HG02938 (cell line): ENCODE measurements around the gene SRGAP3.

Source experiments
- ATAC-seq: cut with Tn5 transposase; IDR thresholded peaks from one replicate; pipeline ENCODE4 v1.9.1; 2021; ENCODE audit warnings: mild to moderate bottlenecking, moderate library complexity; ENCODE audit not compliant: unreplicated experiment

The SRGAP3 gene

GRCh38 chr3:9204253-9204992, 45.0 kb downstream of the SRGAP3 start:
- no peak for ATAC-seq

DNA sequence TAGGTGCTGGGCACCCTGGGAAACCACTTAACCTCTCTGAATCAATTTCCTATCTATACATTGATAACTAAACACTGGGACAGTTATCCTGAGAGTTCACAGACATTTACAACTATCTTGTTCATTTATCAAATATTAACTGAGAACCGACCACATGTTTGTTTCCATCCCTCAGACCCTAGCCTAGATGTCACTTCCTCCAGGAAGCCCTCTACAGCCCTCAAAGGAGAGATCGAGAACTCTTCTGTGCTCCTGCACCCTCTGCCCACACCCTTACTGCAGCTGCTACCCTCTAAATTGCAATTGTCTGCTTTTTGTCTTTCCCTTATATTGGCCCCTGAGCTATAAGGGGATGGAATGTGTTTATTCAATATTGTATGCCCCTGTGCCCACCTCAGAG, 46.1 kb downstream of the SRGAP3 start:
- ATAC-seq, result no peak

DNA sequence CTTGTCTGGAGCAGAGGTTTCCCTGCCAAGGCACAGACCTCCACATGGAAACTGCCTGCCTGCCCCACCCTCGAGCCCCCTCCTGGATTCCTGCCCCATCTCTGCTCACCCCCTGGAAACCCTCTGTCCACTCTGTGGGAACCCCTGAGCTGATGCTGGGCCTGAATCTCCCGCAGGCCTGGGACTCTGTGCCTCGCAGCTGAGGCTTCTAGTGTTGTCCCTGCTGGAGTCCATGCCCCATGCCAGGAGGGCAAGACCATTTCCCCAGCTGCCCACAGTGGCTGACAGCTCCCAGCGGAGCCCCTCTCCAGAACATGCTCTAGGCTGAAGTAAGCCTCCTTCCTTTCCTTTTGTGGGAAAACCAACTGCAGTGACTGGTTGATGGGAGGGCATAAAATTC, 46.9 kb downstream of the SRGAP3 start:
- no peak for ATAC-seq

- ATAC-seq, result no peak
Observed at GRCh38 chr3:9201955-9202354, 47.5 kb downstream of the SRGAP3 start.

- no peak for ATAC-seq
Observed at GRCh38 chr3:9201266-9201665, 48.2 kb downstream of the SRGAP3 start.

GRCh38 chr3:9199775-9200174, 49.7 kb downstream of the SRGAP3 start:
- ATAC-seq, result no peak

- no peak for ATAC-seq
Observed at GRCh38 chr3:9198899-9199335, 50.5 kb downstream of the SRGAP3 start.

DNA sequence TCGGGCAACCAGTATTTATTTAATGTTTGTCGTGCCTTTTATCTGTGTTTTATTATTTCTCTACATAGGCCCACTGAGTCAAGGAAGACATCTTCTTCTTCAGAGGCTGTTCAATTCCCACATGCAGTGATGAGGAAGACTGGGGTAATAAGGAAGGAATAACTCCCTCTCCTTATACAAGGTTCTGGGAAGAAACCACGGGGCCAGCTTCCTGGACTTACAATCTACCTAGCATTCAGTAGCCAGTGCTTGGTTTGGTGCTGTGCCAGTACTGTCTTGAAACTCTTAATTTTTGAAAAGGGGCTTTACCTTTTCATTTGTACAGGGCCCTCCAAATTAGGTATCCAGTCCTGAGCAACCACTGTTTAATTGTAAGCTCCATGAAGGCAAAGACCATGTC, 51.2 kb downstream of the SRGAP3 start:
- no peak for ATAC-seq

DNA sequence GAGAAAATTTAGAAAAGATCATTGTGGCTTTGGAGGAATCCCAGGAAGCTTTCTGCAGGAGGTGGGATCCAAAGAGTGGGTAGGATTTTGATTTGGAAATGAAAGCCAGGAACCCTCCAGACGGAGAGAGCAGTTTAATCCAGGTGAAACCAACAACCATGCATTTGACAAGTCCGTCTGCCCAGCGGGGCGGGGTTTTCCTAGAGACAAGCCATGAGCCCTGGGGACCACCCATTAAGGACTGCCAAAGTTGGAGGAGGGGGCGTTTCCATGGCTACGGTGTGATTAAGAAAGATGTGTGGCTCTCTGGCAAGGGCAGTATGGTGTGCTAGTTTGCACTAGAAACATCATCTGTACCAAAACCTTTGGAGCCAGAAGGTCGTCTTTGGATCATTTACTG, 53.4 kb downstream of the SRGAP3 start:
- ATAC-seq, result no peak

- ATAC-seq, result no peak
Observed at GRCh38 chr3:9195390-9195789, 54.1 kb downstream of the SRGAP3 start.

DNA sequence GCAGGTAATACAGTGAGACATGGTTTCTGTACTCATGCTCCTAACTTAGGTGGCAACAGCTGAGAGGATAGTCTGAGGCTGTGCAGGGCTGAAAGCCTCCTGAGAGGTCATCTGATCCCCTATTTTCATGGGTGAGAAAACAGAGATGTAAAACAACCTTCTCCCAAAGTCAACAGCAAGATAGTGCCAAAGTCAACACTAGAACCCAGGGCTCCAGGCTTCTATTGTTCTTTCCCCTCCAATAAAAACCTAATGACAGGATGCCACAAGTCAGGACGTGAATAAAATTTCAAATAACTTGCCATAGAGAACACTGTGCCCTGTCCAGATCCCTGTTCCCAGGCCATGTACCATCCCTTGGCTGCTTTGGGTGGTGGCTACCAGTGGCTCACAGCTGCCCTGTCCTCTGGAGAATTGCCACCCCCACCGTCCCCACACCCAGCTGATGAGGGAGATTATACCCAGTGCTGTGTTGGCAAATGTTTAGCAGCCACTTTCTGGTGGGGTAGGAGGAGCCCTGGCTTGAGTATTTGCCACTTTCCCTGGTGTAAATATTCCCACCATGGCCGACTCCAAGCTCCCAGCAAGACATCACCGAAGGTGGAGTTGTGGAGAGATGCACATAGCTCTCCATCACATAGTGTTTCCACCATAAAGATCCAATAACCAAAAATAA, 54.8 kb downstream of the SRGAP3 start:
- no peak for ATAC-seq

- ATAC-seq, result no peak
Observed at GRCh38 chr3:9193633-9194195, 55.7 kb downstream of the SRGAP3 start.

- ATAC-seq, result no peak
Observed at GRCh38 chr3:9193211-9193610, 56.2 kb downstream of the SRGAP3 start.

DNA sequence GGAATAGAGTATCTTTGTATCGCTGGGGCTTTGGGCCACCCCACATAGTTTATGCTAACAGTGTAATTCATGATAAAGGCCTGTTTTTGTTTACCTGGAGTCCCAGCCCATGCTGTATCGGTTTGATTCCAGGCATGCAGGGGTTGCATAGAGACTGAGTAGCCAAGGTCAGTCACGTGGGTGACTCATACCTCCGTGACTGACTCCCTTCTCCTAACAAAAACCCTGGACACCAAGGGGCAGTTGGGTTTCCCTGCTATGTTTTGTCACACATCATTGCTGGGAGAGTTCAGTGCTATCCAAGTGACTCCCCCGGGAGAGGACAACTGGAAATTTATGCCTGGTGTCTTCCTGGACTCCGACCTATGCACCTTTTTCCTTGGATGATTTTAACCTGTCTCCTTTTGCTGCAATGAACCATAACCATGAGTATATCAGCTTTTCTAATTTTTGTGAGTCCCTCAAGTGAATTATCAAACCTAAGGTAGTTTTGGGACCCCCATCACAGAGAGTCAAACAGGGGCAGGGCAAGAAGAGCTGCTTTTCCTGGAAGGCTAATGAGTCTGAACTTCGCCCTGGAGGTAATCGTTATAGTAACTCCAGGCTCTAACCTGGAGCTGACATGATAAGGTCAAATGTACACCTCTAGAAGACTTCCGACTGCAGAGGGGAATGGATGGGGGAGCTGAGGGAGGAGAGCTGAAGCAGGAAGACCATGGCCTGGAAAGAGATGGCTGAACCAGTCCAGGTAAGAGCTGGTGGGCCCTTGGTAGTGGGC, 57.0 kb downstream of the SRGAP3 start:
- no peak for ATAC-seq

GRCh38 chr3:9190276-9190675, 59.2 kb downstream of the SRGAP3 start:
- no peak for ATAC-seq

DNA sequence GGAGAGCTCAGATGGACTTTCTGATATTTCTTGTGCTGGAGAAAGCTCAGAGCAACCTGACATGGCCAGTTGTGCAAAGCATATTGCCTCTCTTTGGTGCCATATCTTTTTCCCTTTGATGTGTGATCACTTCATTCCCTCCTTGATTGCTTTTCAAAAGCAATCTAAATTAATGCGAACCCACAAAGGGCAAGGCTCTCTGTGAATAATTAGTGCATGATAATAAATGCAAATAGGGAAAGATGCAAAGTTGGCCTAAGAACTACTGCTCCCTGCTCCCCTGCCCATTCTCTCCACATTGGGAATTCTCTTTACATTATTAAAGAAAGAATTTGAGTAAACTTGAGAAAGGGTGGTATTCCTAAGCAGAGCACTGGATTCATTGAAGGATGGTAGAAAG, 60.9 kb downstream of the SRGAP3 start:
- ATAC-seq, result no peak

- ATAC-seq, result no peak
Observed at GRCh38 chr3:9185701-9186100, 63.7 kb downstream of the SRGAP3 start.

DNA sequence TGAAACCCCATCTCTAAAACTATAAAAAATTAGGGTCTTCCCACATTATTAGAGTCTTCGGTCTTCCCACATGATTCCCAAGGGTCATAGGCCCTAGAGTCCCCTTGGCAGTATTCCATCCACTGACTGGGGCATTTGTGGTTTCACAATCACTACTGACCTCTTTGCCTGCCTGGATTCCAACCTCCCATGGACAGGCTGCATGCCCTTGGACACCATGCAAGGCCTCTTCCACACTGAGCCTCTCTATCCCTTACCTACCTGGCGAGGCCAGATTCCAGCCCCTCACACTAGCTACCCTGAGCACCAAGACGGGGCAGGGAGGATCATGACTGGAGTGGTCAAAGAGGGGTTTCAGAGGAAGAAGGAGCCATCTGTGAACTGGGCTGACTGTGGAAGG, 64.4 kb downstream of the SRGAP3 start:
- ATAC-seq, result no peak

GRCh38 chr3:9184461-9184835, 65.0 kb downstream of the SRGAP3 start:
- ATAC-seq, result no peak

DNA sequence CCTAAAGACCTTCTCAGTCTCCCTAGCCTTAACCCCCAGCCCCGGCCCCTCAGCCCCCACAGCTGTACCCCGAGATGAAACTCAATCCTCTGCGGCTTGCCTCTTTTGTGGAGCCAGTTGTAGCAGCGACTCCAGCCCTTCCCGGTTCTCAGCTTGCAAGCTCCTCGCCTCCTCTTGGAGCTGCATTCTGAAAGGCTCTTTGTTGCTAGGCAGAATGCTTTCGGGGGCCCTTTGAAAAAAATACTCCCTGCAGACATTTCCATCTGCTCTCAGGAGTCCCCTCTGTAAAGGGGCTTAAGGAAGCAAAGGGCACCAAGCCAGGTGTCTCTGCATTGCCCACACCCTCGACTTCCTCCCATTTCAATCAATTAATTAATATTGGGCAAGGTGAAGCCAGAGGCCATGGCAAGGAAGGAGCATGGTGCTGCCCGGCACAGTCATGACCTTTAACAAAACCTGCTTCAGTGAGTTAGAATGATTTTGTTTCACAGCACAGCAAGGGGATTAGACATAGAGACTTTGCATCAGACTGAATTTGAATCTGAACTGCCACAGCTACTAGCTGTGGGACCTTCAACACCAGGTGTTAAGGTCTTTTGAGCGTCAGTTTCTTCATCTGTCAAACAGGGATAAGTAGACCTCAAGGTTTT, 65.5 kb downstream of the SRGAP3 start:
- no peak for ATAC-seq

GRCh38 chr3:9183011-9183410, 66.4 kb downstream of the SRGAP3 start:
- no peak for ATAC-seq
